GM08714 (cell line): Measurements from ENCODE around the gene PAX5.

Experiments
- H3K4me3 ChIP-seq: fragments of 200-500 bp; sonication (Bioruptor generic); 2 replicates; pipeline ENCODE4 v1.5.1; 2014; ENCODE audit warnings: mild to moderate bottlenecking, low read length, inconsistent platforms
- ZNF274 ChIP-seq: IDR thresholded peaks from 2 replicates; pipeline ENCODE4 v1.6.1; 2012; ENCODE audit warnings: mild to moderate bottlenecking, low read depth, low read length

The PAX5 gene

GRCh38 chr9:36993933-36994764, 39.9 kb downstream of the PAX5 start:
- TF ChIP-seq ZNF274, result no peak
- peak overlapping the region; percentile 5; the same call in 1 of the 2 replicates for H3K4me3 ChIP-seq

- no peak overlapping the region for H3K4me3 ChIP-seq
Measured at GRCh38 chr9:36992501-36993316, 41.4 kb downstream of the PAX5 start.

GRCh38 chr9:36991516-36992134, 42.4 kb downstream of the PAX5 start:
- no peak overlapping the region for H3K4me3 ChIP-seq

More at GRCh38 chr9:36992501-36993316, 41.4 kb downstream of the PAX5 start:
- no peak for TF ChIP-seq ZNF274

GRCh38 chr9:36988848-36989247, 45.2 kb downstream of the PAX5 start:
- no peak overlapping the region for H3K4me3 ChIP-seq
- TF ChIP-seq ZNF274, result no peak

More at GRCh38 chr9:36991516-36992134, 42.4 kb downstream of the PAX5 start:
- no peak for TF ChIP-seq ZNF274

GRCh38 chr9:36987891-36988290, 46.2 kb downstream of the PAX5 start:
- no peak for TF ChIP-seq ZNF274

GRCh38 chr9:36987409-36987808, 46.7 kb downstream of the PAX5 start:
- TF ChIP-seq ZNF274, result no peak
- no peak overlapping the region; the same call in 1 of the 2 replicates for H3K4me3 ChIP-seq

More at GRCh38 chr9:36987891-36988290, 46.2 kb downstream of the PAX5 start:
- H3K4me3 ChIP-seq, result no peak overlapping the region; the same call in 1 of the 2 replicates

GRCh38 chr9:36986468-36987408, 47.3 kb downstream of the PAX5 start:
- no peak for TF ChIP-seq ZNF274

GRCh38 chr9:36985769-36986467, 48.1 kb downstream of the PAX5 start:
- peak overlapping the region; percentile 38; the same call in 1 of the 2 replicates for H3K4me3 ChIP-seq
- TF ChIP-seq ZNF274, result no peak

More at GRCh38 chr9:36986468-36987408, 47.3 kb downstream of the PAX5 start:
- H3K4me3 ChIP-seq, result peak overlapping the region; percentile 38; the same call in 1 of the 2 replicates

- TF ChIP-seq ZNF274, result no peak
- no peak overlapping the region for H3K4me3 ChIP-seq
Measured at GRCh38 chr9:36985061-36985768, 48.9 kb downstream of the PAX5 start.

- no peak overlapping the region for H3K4me3 ChIP-seq
- TF ChIP-seq ZNF274, result no peak
Measured at GRCh38 chr9:36980148-36980974, 53.7 kb downstream of the PAX5 start.

- no peak for TF ChIP-seq ZNF274
- no peak overlapping the region for H3K4me3 ChIP-seq
Measured at GRCh38 chr9:36976371-36977030, 57.6 kb downstream of the PAX5 start.
